ENCODE data around the gene FXYD4. TPM values are rescaled to one million over a fixed set of nuclear protein-coding genes. Genes with fewer than 3 reads are reported as not detected.

The FXYD4 gene, protein sequence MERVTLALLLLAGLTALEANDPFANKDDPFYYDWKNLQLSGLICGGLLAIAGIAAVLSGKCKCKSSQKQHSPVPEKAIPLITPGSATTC
- total RNA-seq (0.80 TPM in 1 of 2 replicates, not detected in the other), polyA plus RNA-seq (0.19 and 4.8 TPM in 2 replicates)

DNA sequence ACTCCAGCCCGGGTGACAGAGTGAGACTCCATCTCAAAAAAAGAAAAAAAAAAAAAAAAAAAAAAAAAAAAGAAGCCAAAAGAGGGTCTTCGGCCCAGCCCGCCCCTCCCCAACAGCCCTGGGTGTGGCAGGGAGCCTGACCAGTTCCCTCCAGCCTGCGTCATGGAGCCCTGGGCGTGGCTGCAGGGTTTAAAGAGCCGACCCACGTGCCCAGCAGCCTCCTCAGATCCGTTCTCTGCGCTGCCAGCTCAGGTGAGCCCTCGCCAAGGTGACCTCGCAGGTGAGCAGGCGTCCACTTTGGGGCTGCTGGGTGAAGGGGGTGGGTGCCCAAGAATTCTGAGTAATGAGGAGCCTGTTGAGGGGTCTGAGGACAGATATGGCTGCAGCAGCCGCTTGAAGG is at the start of gene FXYD4:
FXYD4 (plus strand) TSS at position 219 of the 400 bp plus-strand sequence. CDS start 2,111 bp downstream, outside the sequence.
- WGBS (ENCODE audit: low lambda C conversion rate, missing lambda C conversion rate) = 87% methylated on average over 10 of the region's 13 CpGs
- Histone ChIP-seq H3K4me1 (ENCODE audit: insufficient read depth) (no peaks in the 10 kb centered on the region), H3K27me3 (no peaks in the 10 kb centered on the region), H3K9me2 (replicated peaks; ENCODE audit: insufficient read depth) (no peaks in the 10 kb centered on the region), H2AFZ (no peak within 1 kb of the TSS), H3K4me2 (no peak within 1 kb of the TSS), H3K4me3 (no peak within 1 kb of the TSS), H3K27ac (no peak within 1 kb of the TSS), H3K9me3 (ENCODE audit: low read depth) (no peaks in the 10 kb centered on the region), H4K20me1 (ENCODE audit: insufficient read depth, poor library complexity, severe bottlenecking) (no peaks in the 10 kb centered on the region), H3K36me3 (replicated peaks; ENCODE audit: insufficient read depth, low read depth) (no peaks in the 10 kb centered on the region), H3K79me2 (no peaks in the 10 kb centered on the region)
- TF ChIP-seq EZH2 (IDR thresholded peaks at IDR 0.05; ENCODE audit: borderline replicate concordance) (no peak), EZH2phosphoT487 (IDR thresholded peaks at IDR 0.05; ENCODE audit: low read depth, severe bottlenecking, unreplicated experiment) (no peak)
- DNase-seq (ENCODE audit: low spot score) = no peak

DNA sequence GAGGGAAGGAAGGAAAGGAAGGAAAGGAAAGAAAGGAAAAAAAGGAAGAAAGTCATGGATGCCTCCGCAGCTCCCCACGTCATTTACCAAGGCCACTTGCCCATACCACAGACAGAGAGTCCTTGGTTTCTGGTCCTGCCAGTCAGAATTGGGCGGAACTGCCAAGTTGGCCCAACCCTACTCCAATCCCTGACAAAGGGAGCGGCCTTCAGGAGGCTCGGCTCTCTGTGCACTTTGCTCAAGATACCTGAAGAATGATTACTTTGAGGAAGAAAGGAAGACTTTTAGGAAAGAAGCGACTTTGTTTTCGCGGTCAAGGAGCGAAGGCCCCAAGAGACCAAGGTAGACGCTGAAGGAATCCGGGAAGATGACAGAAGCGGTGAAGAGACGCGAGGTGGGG is 49.1 kb upstream of the FXYD4 start:
- Histone ChIP-seq H3K9me3 (ENCODE audit: low read depth) (no peaks in the 10 kb centered on the region), H3K4me3 (no peak overlapping the region), H3K4me2 (peak overlapping the region; percentile 79), H3K27me3 (no peaks in the 10 kb centered on the region), H4K20me1 (ENCODE audit: insufficient read depth, poor library complexity, severe bottlenecking) (no peaks in the 10 kb centered on the region), H3K4me1 (ENCODE audit: insufficient read depth) (no peaks in the 10 kb centered on the region), H3K27ac (peak overlapping the region; percentile 50), H2AFZ (peak overlapping the region; percentile 72), H3K9me2 (replicated peaks; ENCODE audit: insufficient read depth) (no peaks in the 10 kb centered on the region), H3K36me3 (replicated peaks; ENCODE audit: insufficient read depth, low read depth) (no peaks in the 10 kb centered on the region), H3K79me2 (no peaks in the 10 kb centered on the region)
- TF ChIP-seq EZH2 (IDR thresholded peaks at IDR 0.05; ENCODE audit: borderline replicate concordance) (no peak), EZH2phosphoT487 (IDR thresholded peaks at IDR 0.05; ENCODE audit: low read depth, severe bottlenecking, unreplicated experiment) (no peak)
- TF ChIP-seq, protein P1, sequence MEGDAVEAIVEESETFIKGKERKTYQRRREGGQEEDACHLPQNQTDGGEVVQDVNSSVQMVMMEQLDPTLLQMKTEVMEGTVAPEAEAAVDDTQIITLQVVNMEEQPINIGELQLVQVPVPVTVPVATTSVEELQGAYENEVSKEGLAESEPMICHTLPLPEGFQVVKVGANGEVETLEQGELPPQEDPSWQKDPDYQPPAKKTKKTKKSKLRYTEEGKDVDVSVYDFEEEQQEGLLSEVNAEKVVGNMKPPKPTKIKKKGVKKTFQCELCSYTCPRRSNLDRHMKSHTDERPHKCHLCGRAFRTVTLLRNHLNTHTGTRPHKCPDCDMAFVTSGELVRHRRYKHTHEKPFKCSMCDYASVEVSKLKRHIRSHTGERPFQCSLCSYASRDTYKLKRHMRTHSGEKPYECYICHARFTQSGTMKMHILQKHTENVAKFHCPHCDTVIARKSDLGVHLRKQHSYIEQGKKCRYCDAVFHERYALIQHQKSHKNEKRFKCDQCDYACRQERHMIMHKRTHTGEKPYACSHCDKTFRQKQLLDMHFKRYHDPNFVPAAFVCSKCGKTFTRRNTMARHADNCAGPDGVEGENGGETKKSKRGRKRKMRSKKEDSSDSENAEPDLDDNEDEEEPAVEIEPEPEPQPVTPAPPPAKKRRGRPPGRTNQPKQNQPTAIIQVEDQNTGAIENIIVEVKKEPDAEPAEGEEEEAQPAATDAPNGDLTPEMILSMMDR (IDR thresholded peaks at IDR 0.05; ENCODE audit: poor library complexity) = no peak
- WGBS (ENCODE audit: low lambda C conversion rate, missing lambda C conversion rate) = 50% methylated on average over 14 of the region's 14 CpGs
- no peak for DNase-seq (ENCODE audit: low spot score)

DNA sequence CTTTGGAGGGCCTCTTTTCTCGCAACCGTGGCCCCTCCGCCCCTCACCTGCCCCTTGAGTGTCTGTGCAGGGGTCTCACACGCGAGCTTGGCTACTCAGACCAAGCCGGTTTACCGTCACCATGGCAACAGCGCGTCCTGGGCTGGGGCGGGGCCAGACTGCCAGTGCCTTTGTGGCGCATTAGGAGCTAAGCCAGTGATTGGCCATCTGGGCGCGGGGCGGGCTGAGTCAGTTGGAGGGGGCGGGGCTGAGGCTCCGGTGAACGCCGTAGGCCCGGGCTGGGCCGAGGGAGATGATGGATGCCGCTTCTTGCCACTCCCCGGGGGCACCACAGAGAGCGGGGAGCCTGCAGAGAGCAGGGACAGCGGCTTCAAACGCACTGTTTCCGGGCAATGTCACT is 48.7 kb upstream of the FXYD4 start:
- H3K9me3 ChIP-seq (ENCODE audit: low read depth) = no peaks in the 10 kb centered on the region
- H3K4me2 ChIP-seq = peak overlapping the region; percentile 79
- peak overlapping the region; percentile 72 for H2AFZ ChIP-seq
- H3K4me1 ChIP-seq (ENCODE audit: insufficient read depth) = no peaks in the 10 kb centered on the region
- H3K9me2 ChIP-seq (replicated peaks; ENCODE audit: insufficient read depth) = no peaks in the 10 kb centered on the region
- no peaks in the 10 kb centered on the region for H4K20me1 ChIP-seq (ENCODE audit: insufficient read depth, poor library complexity, severe bottlenecking)
- H3K27ac ChIP-seq = peak overlapping the region; percentile 50
- 3% methylated on average over 25 of the region's 26 CpGs for WGBS (ENCODE audit: low lambda C conversion rate, missing lambda C conversion rate)
- no peaks in the 10 kb centered on the region for H3K36me3 ChIP-seq (replicated peaks; ENCODE audit: insufficient read depth, low read depth)
- TF ChIP-seq, protein P1 (IDR thresholded peaks at IDR 0.05; ENCODE audit: poor library complexity) = no peak
- TF ChIP-seq EZH2phosphoT487 (IDR thresholded peaks at IDR 0.05; ENCODE audit: low read depth, severe bottlenecking, unreplicated experiment) (no peak), EZH2 (IDR thresholded peaks at IDR 0.05; ENCODE audit: borderline replicate concordance) (no peak)
- no peak overlapping the region for H3K4me3 ChIP-seq
- H3K27me3 ChIP-seq = no peaks in the 10 kb centered on the region
- no peaks in the 10 kb centered on the region for H3K79me2 ChIP-seq
- DNase-seq (ENCODE audit: low spot score) = peak; percentile 96

DNA sequence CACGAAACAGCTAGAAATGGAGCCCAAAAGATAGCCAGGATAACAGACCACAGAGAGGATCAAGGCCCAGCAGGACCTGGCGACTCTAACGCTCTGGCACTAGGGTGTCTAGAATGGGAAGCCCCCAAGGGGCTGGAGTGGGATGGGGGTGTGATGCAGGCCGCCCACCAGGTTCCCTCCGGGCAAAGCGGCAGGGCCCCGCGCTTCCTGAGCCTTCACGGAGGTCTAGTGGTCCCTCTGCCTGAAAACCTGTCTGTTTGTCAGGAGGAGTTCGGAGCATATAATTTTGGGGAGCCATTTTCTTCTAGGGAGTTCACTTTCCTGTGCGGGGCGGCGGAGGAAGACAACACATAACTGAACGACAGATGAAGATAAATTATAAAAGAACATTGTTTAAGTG is 48.2 kb upstream of the FXYD4 start:
- Histone ChIP-seq H3K79me2 (no peaks in the 10 kb centered on the region), H4K20me1 (ENCODE audit: insufficient read depth, poor library complexity, severe bottlenecking) (no peaks in the 10 kb centered on the region), H3K4me3 (no peak overlapping the region), H2AFZ (peak overlapping the region; percentile 54), H3K4me2 (peak overlapping the region; percentile 79), H3K27me3 (no peaks in the 10 kb centered on the region), H3K4me1 (ENCODE audit: insufficient read depth) (no peaks in the 10 kb centered on the region), H3K9me2 (replicated peaks; ENCODE audit: insufficient read depth) (no peaks in the 10 kb centered on the region), H3K27ac (peak overlapping the region; percentile 15), H3K36me3 (replicated peaks; ENCODE audit: insufficient read depth, low read depth) (no peaks in the 10 kb centered on the region), H3K9me3 (ENCODE audit: low read depth) (no peaks in the 10 kb centered on the region)
- TF ChIP-seq EZH2phosphoT487 (IDR thresholded peaks at IDR 0.05; ENCODE audit: low read depth, severe bottlenecking, unreplicated experiment) = no peak
- no peak for TF ChIP-seq EZH2 (IDR thresholded peaks at IDR 0.05; ENCODE audit: borderline replicate concordance)
- TF ChIP-seq, protein P1 (IDR thresholded peaks at IDR 0.05; ENCODE audit: poor library complexity) = no peak
- 79% methylated on average over 14 of the region's 14 CpGs for WGBS (ENCODE audit: low lambda C conversion rate, missing lambda C conversion rate)
- no peak for DNase-seq (ENCODE audit: low spot score)

All from hepatocyte (in vitro differentiated cells).